Left forelimb (tissue), 1 donor: Measurements from ENCODE around the gene NEUROD4.

ENCODE experiments used
- DNase-seq: peaks from one replicate; pipeline ENCODE4 v3.0.0-alpha.2; 2018; ENCODE audit warnings: low spot score

NEUROD4 gene

GRCh38 chr12:55058776-55059175, 39.0 kb downstream of the NEUROD4 start:
- DNase-seq, result no peak

- no peak for DNase-seq
Observed at GRCh38 chr12:55060470-55060869, 40.7 kb downstream of the NEUROD4 start.

- no peak for DNase-seq
Observed at GRCh38 chr12:55061024-55061423, 41.2 kb downstream of the NEUROD4 start.

GRCh38 chr12:55063291-55063690, 43.5 kb downstream of the NEUROD4 start:
- DNase-seq, result no peak

- no peak for DNase-seq
Observed at GRCh38 chr12:55065535-55065934, 45.8 kb downstream of the NEUROD4 start.

GRCh38 chr12:55067701-55068100, 47.9 kb downstream of the NEUROD4 start:
- no peak for DNase-seq

- no peak for DNase-seq
Observed at GRCh38 chr12:55068416-55069010, 48.7 kb downstream of the NEUROD4 start.

- DNase-seq, result no peak
Observed at GRCh38 chr12:55072083-55072482, 52.3 kb downstream of the NEUROD4 start.

GRCh38 chr12:55073043-55074022, 53.6 kb downstream of the NEUROD4 start:
- DNase-seq, result peak; percentile 72

- DNase-seq, result no peak
Observed at GRCh38 chr12:55074806-55075205, 55.0 kb downstream of the NEUROD4 start.
